Astrocyte (in vitro differentiated cells and primary cell): Measurements from ENCODE around the gene AMACR.

Experiments used
- EZH2 ChIP-seq: IDR thresholded peaks from 2 replicates; pipeline ENCODE4 v1.6.1; 2012; ENCODE audit warnings: mild to moderate bottlenecking, low read length, inconsistent platforms; ENCODE audit not compliant: insufficient read depth
- TF ChIP-seq, protein P1 (sequence below): IDR thresholded peaks from 2 replicates; pipeline ENCODE4 v1.5.1; 2011; ENCODE audit warnings: low read depth, mild to moderate bottlenecking, inconsistent platforms, low read length, moderate library complexity; ENCODE audit not compliant: insufficient read depth

DNA sequence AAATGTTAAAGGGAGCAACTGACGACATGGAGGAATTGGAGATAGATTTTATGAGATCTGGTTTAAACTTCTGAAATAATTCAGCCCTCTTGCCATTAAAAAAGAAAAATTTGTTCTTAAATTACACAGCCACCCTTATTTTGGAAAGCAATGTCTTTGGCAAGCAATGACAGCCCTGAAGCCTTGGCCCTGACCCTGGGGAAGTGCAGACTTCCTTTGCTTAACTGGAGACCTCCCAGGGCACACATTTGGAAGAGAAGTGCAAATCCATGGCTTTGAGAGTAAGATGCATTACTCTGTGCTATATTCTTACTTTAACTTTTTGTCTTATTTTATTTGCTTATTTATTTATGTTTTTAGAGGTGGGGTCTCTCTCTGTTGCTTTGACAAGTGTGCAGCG, 49.7 kb downstream of the AMACR start:
- TF ChIP-seq, protein P1, sequence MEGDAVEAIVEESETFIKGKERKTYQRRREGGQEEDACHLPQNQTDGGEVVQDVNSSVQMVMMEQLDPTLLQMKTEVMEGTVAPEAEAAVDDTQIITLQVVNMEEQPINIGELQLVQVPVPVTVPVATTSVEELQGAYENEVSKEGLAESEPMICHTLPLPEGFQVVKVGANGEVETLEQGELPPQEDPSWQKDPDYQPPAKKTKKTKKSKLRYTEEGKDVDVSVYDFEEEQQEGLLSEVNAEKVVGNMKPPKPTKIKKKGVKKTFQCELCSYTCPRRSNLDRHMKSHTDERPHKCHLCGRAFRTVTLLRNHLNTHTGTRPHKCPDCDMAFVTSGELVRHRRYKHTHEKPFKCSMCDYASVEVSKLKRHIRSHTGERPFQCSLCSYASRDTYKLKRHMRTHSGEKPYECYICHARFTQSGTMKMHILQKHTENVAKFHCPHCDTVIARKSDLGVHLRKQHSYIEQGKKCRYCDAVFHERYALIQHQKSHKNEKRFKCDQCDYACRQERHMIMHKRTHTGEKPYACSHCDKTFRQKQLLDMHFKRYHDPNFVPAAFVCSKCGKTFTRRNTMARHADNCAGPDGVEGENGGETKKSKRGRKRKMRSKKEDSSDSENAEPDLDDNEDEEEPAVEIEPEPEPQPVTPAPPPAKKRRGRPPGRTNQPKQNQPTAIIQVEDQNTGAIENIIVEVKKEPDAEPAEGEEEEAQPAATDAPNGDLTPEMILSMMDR, result no peak
- no peak for TF ChIP-seq EZH2
